Fibroblast of pulmonary artery (primary cell): ENCODE measurements around the gene ERC2.

Source experiments
- DNase-seq: peaks from one replicate; pipeline ENCODE4 v3.0.0-alpha.2; 2010; ENCODE audit warnings: low read depth
- H3K4me3 ChIP-seq: replicated peaks from 2 replicates; pipeline ENCODE4 v1.5.1; 2011; ENCODE audit warnings: low read depth, mild to moderate bottlenecking, control low read depth, low read length, moderate library complexity
- TF ChIP-seq, protein P1 (sequence below): IDR thresholded peaks from 2 replicates; pipeline ENCODE4 v1.5.1; 2011; ENCODE audit warnings: mild to moderate bottlenecking, control low read depth, low read length, inconsistent platforms; ENCODE audit errors: missing control alignments

The ERC2 gene

GRCh38 chr3:55735976-55736375, 732.3 kb downstream of the ERC2 start:
- DNase-seq: no peak
- TF ChIP-seq, protein P1, sequence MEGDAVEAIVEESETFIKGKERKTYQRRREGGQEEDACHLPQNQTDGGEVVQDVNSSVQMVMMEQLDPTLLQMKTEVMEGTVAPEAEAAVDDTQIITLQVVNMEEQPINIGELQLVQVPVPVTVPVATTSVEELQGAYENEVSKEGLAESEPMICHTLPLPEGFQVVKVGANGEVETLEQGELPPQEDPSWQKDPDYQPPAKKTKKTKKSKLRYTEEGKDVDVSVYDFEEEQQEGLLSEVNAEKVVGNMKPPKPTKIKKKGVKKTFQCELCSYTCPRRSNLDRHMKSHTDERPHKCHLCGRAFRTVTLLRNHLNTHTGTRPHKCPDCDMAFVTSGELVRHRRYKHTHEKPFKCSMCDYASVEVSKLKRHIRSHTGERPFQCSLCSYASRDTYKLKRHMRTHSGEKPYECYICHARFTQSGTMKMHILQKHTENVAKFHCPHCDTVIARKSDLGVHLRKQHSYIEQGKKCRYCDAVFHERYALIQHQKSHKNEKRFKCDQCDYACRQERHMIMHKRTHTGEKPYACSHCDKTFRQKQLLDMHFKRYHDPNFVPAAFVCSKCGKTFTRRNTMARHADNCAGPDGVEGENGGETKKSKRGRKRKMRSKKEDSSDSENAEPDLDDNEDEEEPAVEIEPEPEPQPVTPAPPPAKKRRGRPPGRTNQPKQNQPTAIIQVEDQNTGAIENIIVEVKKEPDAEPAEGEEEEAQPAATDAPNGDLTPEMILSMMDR: no peak
- no peak overlapping the region for H3K4me3 ChIP-seq

GRCh38 chr3:55731741-55732140, 736.5 kb downstream of the ERC2 start:
- DNase-seq: no peak
- TF ChIP-seq, protein P1: no peak
- H3K4me3 ChIP-seq: no peak overlapping the region

GRCh38 chr3:55729546-55729945, 738.7 kb downstream of the ERC2 start:
- DNase-seq: no peak
- TF ChIP-seq, protein P1: no peak
- H3K4me3 ChIP-seq: no peak overlapping the region

- no peak overlapping the region for H3K4me3 ChIP-seq
- TF ChIP-seq, protein P1: no peak
- no peak for DNase-seq
Observed at GRCh38 chr3:55728461-55729100, 739.7 kb downstream of the ERC2 start.

- TF ChIP-seq, protein P1: no peak
- H3K4me3 ChIP-seq: no peak overlapping the region
- no peak for DNase-seq
Observed at GRCh38 chr3:55726501-55726775, 741.8 kb downstream of the ERC2 start.

GRCh38 chr3:55725681-55726500, 742.4 kb downstream of the ERC2 start:
- TF ChIP-seq, protein P1: no peak
- no peak overlapping the region for H3K4me3 ChIP-seq
- DNase-seq: no peak
